Erythroblast (primary cell): ENCODE results near the gene CCDC122.

Experiments used
- GATA1 ChIP-seq: IDR thresholded peaks from 2 replicates; pipeline ENCODE4 v1.6.1; 2011; ENCODE audit warnings: low read depth, mild to moderate bottlenecking, control low read depth, low read length, moderate library complexity
- POLR2A ChIP-seq: IDR thresholded peaks from 2 replicates; pipeline ENCODE4 v1.6.1; 2011; ENCODE audit warnings: mild to moderate bottlenecking, low read length

- TF ChIP-seq POLR2A (no peak), GATA1 (no peak)
These were observed 63.1 kb downstream of the CCDC122 start for GRCh38 chr13:43816401-43816889.
